H4 (cell line): ENCODE measurements around the gene RAB10. TPM values are rescaled to one million over a fixed set of nuclear protein-coding genes. Genes with fewer than 3 reads are reported as not detected.
"Not testable (repeated sequence)": the region's sequence is repeated elsewhere in the genome, so short reads cannot be mapped to it uniquely, and the experiment has no call there.

Source experiments
- DNase-seq: peaks from one replicate; pipeline ENCODE4 v3.0.0-alpha.2; 2015; ENCODE audit warnings: low spot score
- total RNA-seq: library from RNA; depleted of rRNA; stranded (reverse); fragments of >200 nt; shearing (Covaris generic); gene quantifications from 2 replicates; pipeline ENCODE4 v1.2.3, GENCODE V29; 2014

RAB10 gene
- total RNA-seq, 1 experiment from 2014 or later: 61.1 TPM

GRCh38 chr2:26088931-26089330 is 55.0 kb downstream of the RAB10 start:
- not testable (repeated sequence) for DNase-seq

- no peak for DNase-seq
Observed at GRCh38 chr2:26089337-26089736, 55.5 kb downstream of the RAB10 start.

- DNase-seq: no peak
Observed at GRCh38 chr2:26095758-26096157, 61.9 kb downstream of the RAB10 start.

GRCh38 chr2:26099933-26100332 is 66.0 kb downstream of the RAB10 start:
- DNase-seq: no peak

- DNase-seq: no peak
Observed at GRCh38 chr2:26100384-26100783, 66.5 kb downstream of the RAB10 start.

- DNase-seq: no peak
Observed at GRCh38 chr2:26103752-26104151, 69.9 kb downstream of the RAB10 start.

- not testable (repeated sequence) for DNase-seq
Observed at GRCh38 chr2:26108701-26109100, 74.8 kb downstream of the RAB10 start.

GRCh38 chr2:26112201-26112600 is 78.3 kb downstream of the RAB10 start:
- no peak for DNase-seq

GRCh38 chr2:26114151-26114550 is 80.3 kb downstream of the RAB10 start:
- DNase-seq: no peak

- DNase-seq: no peak
Observed at GRCh38 chr2:26118682-26119081, 84.8 kb downstream of the RAB10 start.

GRCh38 chr2:26119521-26119920 is 85.6 kb downstream of the RAB10 start:
- no peak for DNase-seq

GRCh38 chr2:26122630-26123029 is 88.7 kb downstream of the RAB10 start:
- no peak for DNase-seq

GRCh38 chr2:26123426-26123825 is 89.5 kb downstream of the RAB10 start:
- no peak for DNase-seq

GRCh38 chr2:26126074-26126473 is 92.2 kb downstream of the RAB10 start:
- DNase-seq: no peak

GRCh38 chr2:26128176-26128575 is 94.3 kb downstream of the RAB10 start:
- no peak for DNase-seq

GRCh38 chr2:26130763-26131162 is 96.9 kb downstream of the RAB10 start:
- DNase-seq: no peak

GRCh38 chr2:26136451-26136850 is 102.6 kb downstream of the RAB10 start:
- no peak for DNase-seq

GRCh38 chr2:26139269-26140183 is 105.6 kb downstream of the RAB10 start:
- DNase-seq: no peak

- DNase-seq: no peak
Observed at GRCh38 chr2:26141145-26141769, 107.4 kb downstream of the RAB10 start.

GRCh38 chr2:26144031-26144430 is 110.1 kb downstream of the RAB10 start:
- no peak for DNase-seq

- peak; percentile 19 for DNase-seq
Observed at GRCh38 chr2:26144953-26145680, 111.2 kb downstream of the RAB10 start.

- DNase-seq: no peak
Observed at GRCh38 chr2:26148501-26148900, 114.6 kb downstream of the RAB10 start.
